Fibroblast of lung (primary cell): ENCODE measurements around the gene COASY.

Experiments used
- EZH2 ChIP-seq: IDR thresholded peaks from 2 replicates; pipeline ENCODE4 v1.5.1; 2012; ENCODE audit warnings: low read length, control low read depth, mild to moderate bottlenecking; ENCODE audit errors: missing control alignments
- TF ChIP-seq, protein P1 (sequence below), 2 donors: IDR thresholded peaks in 1 of 2; conservative IDR thresholded peaks in 1 of 2; 1 replicate in 1 of 2; 2 replicates in 1 of 2; pipeline ENCODE4 v1.5.1; 2011 to 2012; ENCODE audit warnings: low read length in 2 of 2, control low read depth in 1 of 2, inconsistent platforms in 1 of 2, low read depth in 1 of 2, mild to moderate bottlenecking in 1 of 2

- TF ChIP-seq, protein P1, sequence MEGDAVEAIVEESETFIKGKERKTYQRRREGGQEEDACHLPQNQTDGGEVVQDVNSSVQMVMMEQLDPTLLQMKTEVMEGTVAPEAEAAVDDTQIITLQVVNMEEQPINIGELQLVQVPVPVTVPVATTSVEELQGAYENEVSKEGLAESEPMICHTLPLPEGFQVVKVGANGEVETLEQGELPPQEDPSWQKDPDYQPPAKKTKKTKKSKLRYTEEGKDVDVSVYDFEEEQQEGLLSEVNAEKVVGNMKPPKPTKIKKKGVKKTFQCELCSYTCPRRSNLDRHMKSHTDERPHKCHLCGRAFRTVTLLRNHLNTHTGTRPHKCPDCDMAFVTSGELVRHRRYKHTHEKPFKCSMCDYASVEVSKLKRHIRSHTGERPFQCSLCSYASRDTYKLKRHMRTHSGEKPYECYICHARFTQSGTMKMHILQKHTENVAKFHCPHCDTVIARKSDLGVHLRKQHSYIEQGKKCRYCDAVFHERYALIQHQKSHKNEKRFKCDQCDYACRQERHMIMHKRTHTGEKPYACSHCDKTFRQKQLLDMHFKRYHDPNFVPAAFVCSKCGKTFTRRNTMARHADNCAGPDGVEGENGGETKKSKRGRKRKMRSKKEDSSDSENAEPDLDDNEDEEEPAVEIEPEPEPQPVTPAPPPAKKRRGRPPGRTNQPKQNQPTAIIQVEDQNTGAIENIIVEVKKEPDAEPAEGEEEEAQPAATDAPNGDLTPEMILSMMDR (conservative IDR thresholded peaks at IDR 0.05 in 1 of 2, IDR thresholded peaks at IDR 0.05 in 1 of 2; ENCODE audit: low read depth in 1 of 2, low read length in 2 of 2), result no peak
- no peak for TF ChIP-seq EZH2
Observed at GRCh38 chr17:42522798-42523278, 39.1 kb upstream of the COASY start.
